GM19324 (cell line): Measurements from ENCODE around the gene SH3TC2.

Experiments used
- ATAC-seq: cut with Tn5 transposase; IDR thresholded peaks from one replicate; pipeline ENCODE4 v1.9.1; 2021; ENCODE audit warnings: mild to moderate bottlenecking, moderate library complexity; ENCODE audit not compliant: unreplicated experiment, low FRiP score

The SH3TC2 gene

GRCh38 chr5:149030838-149031397 is 31.9 kb downstream of the SH3TC2 start:
- no peak for ATAC-seq

- no peak for ATAC-seq
Observed at GRCh38 chr5:149030392-149030791, 32.5 kb downstream of the SH3TC2 start.

GRCh38 chr5:149028984-149029383 is 33.9 kb downstream of the SH3TC2 start:
- ATAC-seq, result no peak

GRCh38 chr5:149028161-149028560 is 34.7 kb downstream of the SH3TC2 start:
- no peak for ATAC-seq

GRCh38 chr5:149027636-149028035 is 35.2 kb downstream of the SH3TC2 start:
- no peak for ATAC-seq

GRCh38 chr5:149024943-149025342 is 37.9 kb downstream of the SH3TC2 start:
- no peak for ATAC-seq

- no peak for ATAC-seq
Observed at GRCh38 chr5:149024477-149024876, 38.4 kb downstream of the SH3TC2 start.

- ATAC-seq, result no peak
Observed at GRCh38 chr5:149022200-149022599, 40.7 kb downstream of the SH3TC2 start.

- no peak for ATAC-seq
Observed at GRCh38 chr5:149019679-149020078, 43.2 kb downstream of the SH3TC2 start.

- ATAC-seq, result no peak
Observed at GRCh38 chr5:149018909-149019443, 43.9 kb downstream of the SH3TC2 start.

- no peak for ATAC-seq
Observed at GRCh38 chr5:149017636-149018035, 45.2 kb downstream of the SH3TC2 start.

- ATAC-seq, result no peak
Observed at GRCh38 chr5:149015561-149015960, 47.3 kb downstream of the SH3TC2 start.

GRCh38 chr5:149015126-149015525 is 47.7 kb downstream of the SH3TC2 start:
- ATAC-seq, result no peak

- ATAC-seq, result no peak
Observed at GRCh38 chr5:149014571-149015031, 48.3 kb downstream of the SH3TC2 start.

- ATAC-seq, result no peak
Observed at GRCh38 chr5:149013796-149014195, 49.1 kb downstream of the SH3TC2 start.

GRCh38 chr5:149012350-149012749 is 50.5 kb downstream of the SH3TC2 start:
- ATAC-seq, result no peak

GRCh38 chr5:149011728-149012127 is 51.1 kb downstream of the SH3TC2 start:
- ATAC-seq, result no peak

GRCh38 chr5:149011084-149011483 is 51.8 kb downstream of the SH3TC2 start:
- ATAC-seq, result no peak

GRCh38 chr5:149007174-149007573 is 55.7 kb downstream of the SH3TC2 start:
- ATAC-seq, result no peak

GRCh38 chr5:149006426-149006825 is 56.4 kb downstream of the SH3TC2 start:
- ATAC-seq, result no peak

GRCh38 chr5:149005077-149005892 is 57.6 kb downstream of the SH3TC2 start:
- no peak for ATAC-seq

- ATAC-seq, result no peak
Observed at GRCh38 chr5:149004559-149004958, 58.3 kb downstream of the SH3TC2 start.
